HG03095 (cell line): Measurements from ENCODE around the gene MLLT3.

ENCODE experiments used
- ATAC-seq: cut with Tn5 transposase; IDR thresholded peaks from one replicate; pipeline ENCODE4 v1.9.1; 2021; ENCODE audit warnings: moderate library complexity; ENCODE audit not compliant: unreplicated experiment

The MLLT3 gene

GRCh38 chr9:20315677-20316076 is 306.6 kb downstream of the MLLT3 start:
- ATAC-seq = no peak

DNA sequence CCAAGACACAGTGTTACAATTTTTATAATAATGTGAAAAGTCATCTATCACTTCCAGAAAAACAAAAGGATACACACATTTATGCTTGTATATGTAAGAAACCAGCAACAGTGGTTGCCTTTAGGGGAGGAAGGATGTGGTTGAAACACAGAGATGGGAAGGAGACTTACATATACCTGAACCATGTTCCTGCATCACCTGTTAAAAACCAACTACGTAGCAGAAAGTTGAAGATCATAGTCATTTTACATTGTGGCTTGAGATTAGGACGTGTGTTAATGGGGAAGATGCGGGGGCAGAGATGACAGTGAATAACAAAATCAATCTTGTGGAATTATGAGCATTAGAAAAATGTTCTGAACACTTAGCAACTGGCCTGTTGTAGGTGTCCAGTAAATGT is 307.3 kb downstream of the MLLT3 start:
- ATAC-seq = no peak

DNA sequence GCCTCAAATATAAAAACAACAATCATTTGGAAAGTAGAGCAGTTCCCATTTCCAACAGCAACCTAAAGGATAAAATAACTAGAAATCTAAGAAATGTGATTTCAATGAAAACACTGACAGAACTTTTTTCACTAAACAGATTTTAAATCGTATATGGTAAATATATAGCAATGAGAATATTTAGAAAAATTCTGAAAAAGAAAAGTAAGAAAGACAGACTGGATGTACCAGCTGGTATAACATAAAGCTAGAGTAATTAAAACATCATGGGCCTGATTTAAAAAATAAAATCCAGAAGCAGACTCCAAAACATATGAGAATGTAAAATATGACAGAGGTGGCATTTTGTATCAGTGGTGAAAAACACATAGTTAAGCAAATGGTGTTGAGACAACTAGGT is 308.9 kb downstream of the MLLT3 start:
- ATAC-seq = no peak

- ATAC-seq = no peak
Observed at GRCh38 chr9:20312732-20313131, 309.6 kb downstream of the MLLT3 start.

DNA sequence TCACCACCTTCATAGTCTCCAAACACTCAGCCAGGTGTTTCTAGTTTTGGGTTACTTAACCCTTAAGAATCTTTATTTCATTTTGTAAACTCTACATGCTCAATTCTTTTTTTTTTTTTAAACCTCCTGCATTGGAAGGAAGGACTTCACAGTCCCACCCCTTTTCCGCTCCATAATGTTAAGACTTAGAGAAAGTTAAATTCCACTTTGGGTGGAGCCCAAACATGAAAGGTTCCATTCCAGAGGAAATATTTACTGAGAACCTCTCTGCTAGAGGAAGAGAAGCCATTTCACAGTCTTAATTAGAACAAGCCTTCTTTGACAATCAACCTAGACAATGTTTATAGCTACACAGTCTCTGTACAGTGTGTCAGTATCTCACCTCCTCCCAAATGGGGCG is 312.3 kb downstream of the MLLT3 start:
- ATAC-seq = no peak

DNA sequence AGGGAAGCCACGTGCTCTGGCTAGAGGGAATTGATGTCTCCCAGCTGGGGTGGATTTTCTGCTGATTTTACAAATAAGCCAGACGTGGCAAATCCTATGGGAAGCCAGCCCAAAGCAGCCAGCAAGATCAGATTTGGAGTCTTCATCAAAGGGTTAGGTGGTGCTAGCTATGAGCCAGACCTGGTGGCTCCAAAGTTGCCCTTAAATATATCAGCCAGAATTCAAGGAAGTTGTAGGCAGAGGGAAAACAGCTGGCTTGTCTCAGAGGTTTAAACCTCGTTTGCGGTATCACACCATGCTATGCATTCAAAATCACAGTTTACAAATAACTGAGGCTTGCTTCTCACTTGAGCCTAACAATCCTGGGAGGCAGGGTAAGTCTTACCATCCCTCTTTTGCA is 313.2 kb downstream of the MLLT3 start:
- ATAC-seq = no peak

- ATAC-seq = no peak
Observed at GRCh38 chr9:20307621-20308020, 314.7 kb downstream of the MLLT3 start.

GRCh38 chr9:20305452-20305851 is 316.8 kb downstream of the MLLT3 start:
- ATAC-seq = no peak

- ATAC-seq = no peak
Observed at GRCh38 chr9:20303996-20304395, 318.3 kb downstream of the MLLT3 start.

DNA sequence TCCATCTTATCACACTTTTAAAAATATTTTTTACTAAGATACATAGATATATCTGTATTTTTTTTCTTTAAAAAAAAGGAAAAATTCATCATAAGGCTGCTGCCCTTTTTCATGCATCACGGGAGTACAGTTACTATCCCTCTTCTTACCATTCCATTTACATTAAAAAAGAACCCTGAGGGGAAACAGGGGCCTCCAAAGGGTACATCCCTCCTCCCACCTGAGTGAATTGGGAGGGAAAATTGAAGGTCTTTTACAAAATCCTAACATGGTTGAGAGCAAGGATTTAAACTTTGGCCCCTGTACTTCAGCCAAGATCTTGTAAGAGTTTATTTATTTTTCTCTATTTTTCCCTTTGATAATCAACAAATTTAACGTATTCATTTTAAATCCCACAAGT is 319.2 kb downstream of the MLLT3 start:
- ATAC-seq = no peak

- ATAC-seq = no peak
Observed at GRCh38 chr9:20302197-20302596, 320.1 kb downstream of the MLLT3 start.

- ATAC-seq = no peak
Observed at GRCh38 chr9:20300430-20301115, 321.7 kb downstream of the MLLT3 start.

DNA sequence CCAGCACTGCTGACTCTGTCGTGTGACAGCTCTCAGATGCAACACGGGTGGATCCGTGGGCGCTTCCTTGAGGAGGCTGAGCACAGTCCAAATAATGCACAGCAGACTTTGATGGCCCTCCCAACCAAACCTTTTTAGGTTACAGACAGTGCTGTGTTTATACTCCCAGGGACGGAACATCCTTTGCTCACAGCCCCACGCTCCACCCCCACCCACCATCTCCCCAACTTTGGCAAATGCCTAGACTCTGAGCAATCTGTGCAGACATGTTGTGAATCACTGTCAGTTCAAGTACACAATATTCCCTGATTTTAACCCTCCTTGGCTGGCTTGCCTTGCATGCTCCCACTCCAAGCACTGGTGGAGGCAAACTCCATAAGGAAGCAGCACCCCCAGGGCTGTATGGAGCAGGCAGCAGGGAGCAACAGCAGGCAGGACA is 324.6 kb downstream of the MLLT3 start:
- no peak for ATAC-seq

GRCh38 chr9:20295555-20295954 is 326.7 kb downstream of the MLLT3 start:
- no peak for ATAC-seq

DNA sequence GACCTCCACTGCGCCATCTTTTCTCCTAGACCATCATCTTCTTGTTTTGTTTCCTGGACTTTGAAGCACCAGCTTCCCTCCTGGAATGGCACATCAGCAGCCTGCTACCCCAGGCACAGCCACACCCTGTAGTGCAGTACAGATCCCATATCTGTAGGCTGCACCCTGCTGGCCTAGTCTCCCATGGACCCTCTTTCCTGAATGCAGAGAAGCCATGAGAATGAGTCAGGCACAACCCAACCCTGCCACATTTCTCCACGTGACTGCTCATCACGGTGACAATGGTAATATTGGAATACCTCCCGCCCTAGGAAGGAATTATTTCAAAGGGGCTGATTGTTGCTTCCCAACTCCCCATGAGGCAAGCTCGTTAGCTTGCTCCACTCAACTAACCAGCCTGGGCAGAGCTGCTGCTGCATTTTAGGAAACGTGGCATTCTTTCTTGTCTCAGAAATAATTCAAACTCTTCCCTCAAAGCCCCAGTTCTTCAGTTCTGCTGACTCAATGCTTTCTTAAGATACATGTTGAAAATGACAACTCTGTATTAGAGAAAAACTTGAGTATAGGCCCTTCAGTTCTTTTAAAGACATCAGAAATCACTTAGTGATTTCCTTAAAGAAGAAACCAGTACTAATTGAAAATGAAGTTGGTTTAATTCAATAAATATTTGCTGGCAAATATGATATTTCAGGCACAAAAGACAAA is 328.1 kb downstream of the MLLT3 start:
- no peak for ATAC-seq

- no peak for ATAC-seq
Observed at GRCh38 chr9:20292002-20292401, 330.3 kb downstream of the MLLT3 start.
